HEK293 (cell line): ENCODE data around the gene ALG8.
A peak's percentile ranks its signal among the peaks of the same experiment; 100 is the strongest.

Experiments used
- CTCF ChIA-PET: fragments of 350-600 bp; formaldehyde crosslinking; extraction: SDS; loops from one replicate; lab custom pipeline; 2021; ENCODE audit warnings: antibody characterized with exemption; lab: Yijun Ruan, JAX
- POLR2A ChIA-PET: fragments of 300-600 bp; formaldehyde crosslinking; extraction: SDS; loops from one replicate; lab custom pipeline; 2020; ENCODE audit warnings: antibody characterized with exemption, inconsistent platforms; lab: Yijun Ruan, JAX
- H3K27ac ChIP-seq: fragments of 200-500 bp; sonication (Bioruptor generic); 2 replicates; pipeline ENCODE4 v1.5.1; 2014; ENCODE audit warnings: low read depth, low read length, control low read depth, inconsistent platforms; ENCODE audit errors: extremely low read depth
- H3K36me3 ChIP-seq, 2 experiments: fragments of 200-500 bp in 1 of 2; sonication (Bioruptor generic) in 1 of 2; 1 replicate in 1 of 2; 2 replicates in 1 of 2; pipeline ENCODE4 v1.5.1; 2014 to 2017; ENCODE audit warnings: inconsistent platforms in 2 of 2, low read length in 2 of 2; ENCODE audit not compliant: control insufficient read depth in 2 of 2, insufficient read depth in 1 of 2
- H3K4me1 ChIP-seq: fragments of 200-500 bp; sonication (Bioruptor generic); 2 replicates; pipeline ENCODE4 v1.5.1; 2014; ENCODE audit warnings: mild to moderate bottlenecking, low read length, inconsistent platforms; ENCODE audit not compliant: control insufficient read depth, insufficient read depth
- H3K4me3 ChIP-seq: 2 replicates; pipeline ENCODE4 v1.5.1; 2011; ENCODE audit warnings: low read depth, mild to moderate bottlenecking, control low read depth, low read length, moderate library complexity
- H3K9me3 ChIP-seq: fragments of 200-500 bp; sonication (Bioruptor generic); 2 replicates; pipeline ENCODE4 v1.5.1; 2014; ENCODE audit warnings: low read depth, low read length, inconsistent platforms; ENCODE audit not compliant: control insufficient read depth, insufficient read depth
- BCL11A ChIP-seq: fragments of 450-650 bp; formaldehyde crosslinking; IDR thresholded peaks from 2 replicates; pipeline ENCODE4 v1.5.1; 2016; ENCODE audit warnings: low read depth, missing biosample characterization, missing genetic modification characterization
- EGR2 ChIP-seq: fragments of 450-650 bp; formaldehyde crosslinking; IDR thresholded peaks from 2 replicates; pipeline ENCODE4 v1.5.1; 2016; ENCODE audit warnings: low read depth, missing biosample characterization, missing genetic modification characterization
- GLI4 ChIP-seq: fragments of 450-650 bp; formaldehyde crosslinking; IDR thresholded peaks from 2 replicates; pipeline ENCODE4 v1.5.1; 2016; ENCODE audit warnings: missing biosample characterization, missing genetic modification characterization
- KLF16 ChIP-seq: fragments of 450-650 bp; formaldehyde crosslinking; IDR thresholded peaks from 2 replicates; pipeline ENCODE4 v1.5.1; 2017; ENCODE audit warnings: missing biosample characterization, missing genetic modification characterization
- KLF9 ChIP-seq: fragments of 450-650 bp; formaldehyde crosslinking; IDR thresholded peaks from 2 replicates; pipeline ENCODE4 v1.5.1; 2016; ENCODE audit warnings: missing biosample characterization, missing genetic modification characterization, low read depth
- MYNN ChIP-seq: fragments of 450-650 bp; formaldehyde crosslinking; IDR thresholded peaks from 2 replicates; pipeline ENCODE4 v1.5.1; 2016; ENCODE audit warnings: missing biosample characterization, missing genetic modification characterization, borderline replicate concordance
- SALL2 ChIP-seq: fragments of 450-650 bp; formaldehyde crosslinking; IDR thresholded peaks from 2 replicates; pipeline ENCODE4 v1.5.0; 2017; ENCODE audit warnings: missing biosample characterization, mild to moderate bottlenecking, missing genetic modification characterization, borderline replicate concordance
- SP7 ChIP-seq: fragments of 450-650 bp; formaldehyde crosslinking; IDR thresholded peaks from 2 replicates; pipeline ENCODE4 v1.5.1; 2016; ENCODE audit warnings: missing biosample characterization, missing genetic modification characterization
- ZBTB21 ChIP-seq: fragments of 450-650 bp; formaldehyde crosslinking; IDR thresholded peaks from 2 replicates; pipeline ENCODE4 v1.5.1; 2017; ENCODE audit warnings: missing biosample characterization, missing genetic modification characterization
- ZBTB8A ChIP-seq: fragments of 450-650 bp; formaldehyde crosslinking; IDR thresholded peaks from 2 replicates; pipeline ENCODE4 v1.5.1; 2016; ENCODE audit warnings: missing biosample characterization, missing genetic modification characterization
- ZEB2 ChIP-seq: fragments of 450-650 bp; formaldehyde crosslinking; IDR thresholded peaks from 2 replicates; pipeline ENCODE4 v1.5.1; 2016; ENCODE audit warnings: missing biosample characterization, missing genetic modification characterization
- ZFHX2 ChIP-seq: fragments of 450-650 bp; formaldehyde crosslinking; conservative IDR thresholded peaks from 2 replicates; pipeline ENCODE4 v1.5.1; 2016; ENCODE audit warnings: missing biosample characterization, missing genetic modification characterization
- ZNF157 ChIP-seq: fragments of 450-650 bp; formaldehyde crosslinking; IDR thresholded peaks from 2 replicates; pipeline ENCODE4 v1.5.1; 2016; ENCODE audit warnings: missing biosample characterization, missing genetic modification characterization
- ZNF169 ChIP-seq: fragments of 450-650 bp; formaldehyde crosslinking; IDR thresholded peaks from 2 replicates; pipeline ENCODE4 v1.5.1; 2016; ENCODE audit warnings: missing biosample characterization, missing genetic modification characterization
- ZNF214 ChIP-seq: fragments of 450-650 bp; formaldehyde crosslinking; IDR thresholded peaks from 2 replicates; pipeline ENCODE4 v1.5.1; 2017; ENCODE audit warnings: missing biosample characterization, mild to moderate bottlenecking, missing genetic modification characterization, borderline replicate concordance
- ZNF324 ChIP-seq: fragments of 450-650 bp; formaldehyde crosslinking; IDR thresholded peaks from 2 replicates; pipeline ENCODE4 v1.5.1; 2016; ENCODE audit warnings: missing biosample characterization, missing genetic modification characterization
- ZNF362 ChIP-seq: fragments of 450-650 bp; formaldehyde crosslinking; IDR thresholded peaks from 2 replicates; pipeline ENCODE4 v1.5.1; 2016; ENCODE audit warnings: missing biosample characterization, missing genetic modification characterization
- ZNF37A ChIP-seq: fragments of 450-650 bp; IDR thresholded peaks from 2 replicates; pipeline ENCODE4 v1.5.1; 2018; ENCODE audit warnings: missing biosample characterization, missing genetic modification characterization
- ZNF398 ChIP-seq: fragments of 450-650 bp; formaldehyde crosslinking; IDR thresholded peaks from 2 replicates; pipeline ENCODE4 v1.5.1; 2017; ENCODE audit warnings: missing biosample characterization, missing genetic modification characterization
- ZNF513 ChIP-seq: fragments of 450-650 bp; IDR thresholded peaks from 2 replicates; pipeline ENCODE4 v1.5.1; 2018; ENCODE audit warnings: missing biosample characterization, missing genetic modification characterization
- ZNF549 ChIP-seq: fragments of 450-650 bp; IDR thresholded peaks from 2 replicates; pipeline ENCODE4 v1.5.1; 2018; ENCODE audit warnings: missing biosample characterization, missing genetic modification characterization, mild to moderate bottlenecking, inconsistent platforms, moderate library complexity
- ZNF561 ChIP-seq: fragments of 450-650 bp; IDR thresholded peaks from 2 replicates; pipeline ENCODE4 v1.5.1; 2018; ENCODE audit warnings: missing biosample characterization, missing genetic modification characterization, borderline replicate concordance
- ZNF791 ChIP-seq: fragments of 450-650 bp; formaldehyde crosslinking; IDR thresholded peaks from 2 replicates; pipeline ENCODE4 v1.5.1; 2016; ENCODE audit warnings: missing biosample characterization, missing genetic modification characterization
- ZNF837 ChIP-seq: fragments of 450-650 bp; formaldehyde crosslinking; IDR thresholded peaks from 2 replicates; pipeline ENCODE4 v1.5.1; 2016; ENCODE audit warnings: missing biosample characterization, missing genetic modification characterization

The ALG8 gene

GRCh38 chr11:78063440-78064181, 75.8 kb downstream of the ALG8 start, which contains the start of gene THRSP:
TSS of gene THRSP (plus strand) at chr11:78063861. CDS start at chr11:78063882, 21 bp downstream.
- H3K27ac ChIP-seq = no peak within 1 kb of the TSS
- CTCF ChIA-PET = interaction anchor here (0.6 to 1.5 kb wide), 2 partner anchors 18 to 24 kb away, joined by 6 to 7 read pairs; no protein-coding TSS in a partner anchor
- TF ChIP-seq KLF9 (no peak), SALL2 (no peak), ZBTB21 (no peak), ZNF561 (tag by site-specific recombination) (no peak), ZNF214 (tag by site-specific recombination) (no peak), ZNF324 (tag by site-specific recombination) (no peak), ZNF791 (tag by site-specific recombination) (no peak), ZBTB8A (no peak), KLF16 (tag by site-specific recombination) (no peak), ZNF169 (tag by site-specific recombination) (no peak), ZNF37A (tag by site-specific recombination) (no peak), GLI4 (no peak), ZNF157 (tag by site-specific recombination) (no peak), ZNF362 (tag by site-specific recombination) (no peak), ZNF549 (tag by site-specific recombination) (no peak), ZNF837 (tag by site-specific recombination) (no peak)
- H3K9me3 ChIP-seq = no peaks in the 10 kb centered on the region
- POLR2A ChIA-PET = no interaction called here
- peaks cover 0 to 7% of the 10 kb centered on the region in 2 experiments; a peak in 2 of 3 replicates for H3K36me3 ChIP-seq
- H3K4me3 ChIP-seq = no peak within 1 kb of the TSS
- no peaks in the 10 kb centered on the region for H3K4me1 ChIP-seq

GRCh38 chr11:78062671-78063070, 76.8 kb downstream of the ALG8 start:
- Histone ChIP-seq H3K4me3 (no peak overlapping the region), H3K36me3 (peaks cover 0 to 4% of the 10 kb centered on the region in 2 experiments; a peak in 1 of 3 replicates), H3K4me1 (no peaks in the 10 kb centered on the region), H3K27ac (no peak overlapping the region), H3K9me3 (no peaks in the 10 kb centered on the region)
- ChIA-PET POLR2A (no interaction called here), CTCF (interaction anchor here (0.6 to 1.5 kb wide), 2 partner anchors 17 to 23 kb away, joined by 6 to 7 read pairs; no protein-coding TSS in a partner anchor)
- TF ChIP-seq SP7 (no peak), MYNN (tag by site-specific recombination) (no peak), BCL11A (tag by site-specific recombination) (no peak), ZNF513 (tag by site-specific recombination) (no peak)

GRCh38 chr11:78061921-78062311, 77.5 kb downstream of the ALG8 start:
- H3K36me3 ChIP-seq = no peaks in the 10 kb centered on the region
- no peaks in the 10 kb centered on the region for H3K9me3 ChIP-seq
- CTCF ChIA-PET = no interaction called here
- TF ChIP-seq ZNF398 (tag by site-specific recombination) = 0 out of 2 replicates have a peak, but pooled peaks have one; percentile 34
- peak; percentile 96 for TF ChIP-seq EGR2 (tag by site-specific recombination)
- TF ChIP-seq ZFHX2 (tag by site-specific recombination) = peak; percentile 94
- TF ChIP-seq ZEB2 (tag by site-specific recombination) = no peak
- no peak for TF ChIP-seq ZNF362 (tag by site-specific recombination)
- H3K4me1 ChIP-seq = no peaks in the 10 kb centered on the region
- POLR2A ChIA-PET = no interaction called here
- no peak overlapping the region for H3K4me3 ChIP-seq
- H3K27ac ChIP-seq = no peak overlapping the region
